NCI-H82 (cell line): ENCODE measurements around the gene RGS1.

Experiments used
- DNase-seq: peaks from one replicate; lab custom pipeline; 2025; lab: John Stamatoyannopoulos, UW

The RGS1 gene

DNA sequence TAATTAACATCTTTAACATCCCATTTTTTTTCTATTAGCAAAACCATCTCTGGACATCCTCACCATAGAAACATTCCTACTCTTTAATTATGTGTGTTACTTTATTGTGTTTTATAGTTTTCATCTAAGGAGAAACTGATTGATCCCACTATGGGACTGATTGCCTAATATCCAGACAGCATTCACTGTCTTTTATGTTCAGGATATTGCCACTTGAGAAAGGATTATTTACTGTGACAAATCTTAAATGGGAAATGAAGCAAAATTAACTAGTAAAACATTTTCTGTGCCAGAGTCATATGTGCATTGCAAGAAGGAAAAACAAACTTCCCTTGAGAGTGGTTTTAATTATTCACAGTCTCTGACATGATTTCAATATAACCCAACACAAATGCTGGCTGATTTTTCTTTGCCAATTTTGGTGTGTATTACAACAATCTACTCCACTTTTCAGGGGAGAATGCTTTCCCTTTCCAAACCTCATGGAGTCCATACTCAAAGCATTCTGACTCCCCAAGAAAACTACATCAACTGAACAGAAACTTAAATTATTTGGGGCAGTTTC is 44.6 kb downstream of the RGS1 start:
- no peak for DNase-seq

DNA sequence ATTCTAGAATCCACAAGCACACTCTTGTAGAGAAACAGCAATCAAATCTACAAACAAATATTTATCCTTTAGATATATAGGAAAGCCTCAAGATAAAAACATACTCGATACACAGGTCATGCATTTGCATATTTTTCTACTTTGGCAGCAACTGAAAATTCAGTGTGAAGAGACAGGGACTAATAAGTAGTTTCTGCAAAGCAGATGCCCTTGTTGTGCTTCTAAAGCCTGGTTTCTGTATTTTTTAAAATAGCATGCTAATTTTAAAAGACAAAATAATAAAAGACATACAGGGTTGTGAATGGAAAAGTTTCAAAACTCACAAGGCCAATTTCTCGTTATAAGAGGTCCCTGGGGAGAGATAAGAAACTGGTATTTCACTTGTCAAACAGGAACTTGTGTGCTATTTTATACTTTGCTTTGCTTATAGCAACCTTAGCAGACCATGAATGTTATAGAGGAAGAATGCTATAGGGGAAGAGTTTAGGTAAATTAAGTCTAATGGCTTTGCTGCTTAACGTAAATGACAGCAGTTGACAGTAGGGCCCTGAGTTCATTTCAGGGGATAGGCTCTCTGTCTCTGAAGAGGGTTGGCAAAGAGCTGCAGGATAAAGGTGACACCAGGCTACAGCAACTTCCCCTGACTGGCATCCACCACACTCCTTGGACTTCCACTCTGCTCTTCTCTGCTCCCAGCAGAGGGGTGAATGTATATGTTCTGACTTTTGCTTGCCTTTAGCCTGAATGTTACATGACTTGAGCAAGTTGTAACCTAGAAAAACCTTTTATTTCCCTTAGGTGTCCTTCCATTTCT is 51.0 kb downstream of the RGS1 start:
- DNase-seq: no peak

DNA sequence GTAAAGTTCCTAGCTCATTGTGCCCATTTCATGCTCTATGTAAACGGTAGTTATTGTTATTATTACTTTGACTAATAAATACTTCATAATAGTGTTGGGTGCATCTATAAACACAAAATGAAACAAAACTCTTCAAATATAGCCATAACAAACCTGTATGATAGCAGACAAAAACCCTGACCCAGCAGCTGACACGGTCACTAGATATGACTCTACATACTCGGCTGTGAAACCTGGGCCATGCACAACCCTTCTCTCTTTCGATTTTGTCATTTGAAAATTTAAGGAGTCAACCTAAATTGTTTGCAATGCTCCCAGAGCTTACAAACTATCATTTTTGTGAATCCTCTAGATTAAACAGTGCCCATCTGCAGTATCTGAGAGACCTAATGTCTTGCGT is 52.3 kb downstream of the RGS1 start:
- no peak for DNase-seq

DNA sequence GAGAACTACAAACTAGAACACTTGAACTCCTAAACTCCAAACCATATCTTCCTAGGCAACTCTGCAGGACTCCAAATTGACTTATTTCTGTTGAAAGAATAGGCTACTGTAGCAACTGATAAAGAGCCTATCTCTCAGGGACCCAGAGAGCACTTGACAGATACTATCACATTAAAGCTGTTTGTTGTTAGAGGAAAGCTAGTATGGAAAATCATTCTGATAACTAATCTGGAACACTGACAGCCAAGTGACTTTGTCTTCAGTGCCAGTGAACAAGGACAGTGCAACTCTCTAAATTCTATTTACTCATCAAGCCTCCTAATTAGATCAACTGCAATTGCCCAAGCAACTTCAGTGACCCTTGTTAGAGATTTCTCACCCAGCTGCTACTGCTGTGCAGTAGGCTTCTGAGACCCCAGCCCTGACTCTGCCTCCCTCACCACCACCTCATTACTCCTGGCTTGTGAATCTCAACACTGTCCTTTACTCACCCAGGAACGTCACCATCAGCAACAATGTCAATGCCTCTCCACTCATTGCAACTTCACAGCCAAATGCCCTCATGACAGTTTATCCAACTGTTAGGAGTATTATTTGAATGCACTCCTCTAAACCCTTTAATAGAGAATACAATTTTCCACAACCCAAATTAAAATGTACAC is 53.0 kb downstream of the RGS1 start:
- DNase-seq: peak; percentile 83

DNA sequence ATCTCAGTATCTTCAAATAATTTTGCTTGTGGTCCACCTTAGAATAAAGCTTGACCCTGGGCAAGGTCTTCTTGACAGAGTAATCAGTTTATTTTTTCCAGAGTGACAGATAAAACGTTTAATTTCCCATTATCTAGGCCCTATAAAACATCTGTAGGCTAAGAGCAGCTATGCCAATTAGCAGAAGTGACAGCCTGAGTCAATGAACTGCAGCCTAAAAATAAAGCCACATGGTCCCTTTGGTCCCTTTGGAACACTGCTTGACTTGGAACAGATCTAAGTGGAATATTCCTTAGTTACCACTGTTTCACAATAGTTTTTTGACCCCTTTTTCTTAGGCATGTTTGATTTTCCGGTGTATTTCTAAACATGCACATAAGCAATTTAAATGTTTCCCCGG is 54.0 kb downstream of the RGS1 start:
- DNase-seq: peak; percentile 31
